ENCODE data around the gene MYL5. TPM values are rescaled to one million over a fixed set of nuclear protein-coding genes. Genes with fewer than 3 reads are reported as not detected.

MYL5 gene
- total RNA-seq, 2 experiments from 2014 or later, result 14.7 to 17.8 TPM

- H3K27me3 Mint-ChIP-seq, result peaks cover 5% of the 10 kb centered on the region
- intact Hi-C loops (cut with micrococcal nuclease), result no loop called here
- H3K27ac Mint-ChIP-seq, result no peak overlapping the region
- H3K4me3 Mint-ChIP-seq, result no peak overlapping the region
- no peak for TF ChIP-seq CTCF (IDR thresholded peaks at IDR 0.05)
- H3K9me3 Mint-ChIP-seq, result peaks cover 5% of the 10 kb centered on the region
- H3K4me1 Mint-ChIP-seq (ENCODE audit: low read depth), result no peaks in the 10 kb centered on the region
- DNase-seq, result no peak
- ChIA-PET POLR2A (no interaction called here), CTCF (no interaction called here)
- H3K36me3 Mint-ChIP-seq (ENCODE audit: low read depth), result no peaks in the 10 kb centered on the region
- no peak for ATAC-seq
These were observed 46.8 kb upstream of the MYL5 start for GRCh38 chr4:627347-628125.

GRCh38 chr4:628311-628741 lies 46.0 kb upstream of the MYL5 start:
- H3K27ac Mint-ChIP-seq, result no peak overlapping the region
- intact Hi-C loops (cut with micrococcal nuclease), result no loop called here
- DNase-seq (no peak), ATAC-seq (no peak)
- no peaks in the 10 kb centered on the region for H3K4me1 Mint-ChIP-seq (ENCODE audit: low read depth)
- peaks cover 5% of the 10 kb centered on the region for H3K27me3 Mint-ChIP-seq
- H3K36me3 Mint-ChIP-seq (ENCODE audit: low read depth), result no peaks in the 10 kb centered on the region
- H3K9me3 Mint-ChIP-seq, result peaks cover 5% of the 10 kb centered on the region
- no peak for TF ChIP-seq CTCF (IDR thresholded peaks at IDR 0.05)
- H3K4me3 Mint-ChIP-seq, result no peak overlapping the region
- CTCF ChIA-PET, result no interaction called here
- POLR2A ChIA-PET, result no interaction called here

- no peaks in the 10 kb centered on the region for H3K36me3 Mint-ChIP-seq (ENCODE audit: low read depth)
- no peak overlapping the region for H3K4me3 Mint-ChIP-seq
- H3K4me1 Mint-ChIP-seq (ENCODE audit: low read depth), result no peaks in the 10 kb centered on the region
- no peak for TF ChIP-seq CTCF (IDR thresholded peaks at IDR 0.05)
- intact Hi-C loops (cut with micrococcal nuclease), result no loop called here
- no peak overlapping the region for H3K27ac Mint-ChIP-seq
- POLR2A ChIA-PET, result no interaction called here
- peaks cover 5% of the 10 kb centered on the region for H3K9me3 Mint-ChIP-seq
- no peak for DNase-seq
- H3K27me3 Mint-ChIP-seq, result peaks cover 5% of the 10 kb centered on the region
- CTCF ChIA-PET, result no interaction called here
- ATAC-seq, result no peak
These were observed 45.3 kb upstream of the MYL5 start for GRCh38 chr4:628821-629635.

GRCh38 chr4:629636-629914 lies 44.8 kb upstream of the MYL5 start:
- Mint-ChIP-seq H3K4me3 (no peak overlapping the region), H3K27me3 (peaks cover 1% of the 10 kb centered on the region), H3K27ac (no peak overlapping the region), H3K9me3 (peaks cover 5% of the 10 kb centered on the region), H3K36me3 (ENCODE audit: low read depth) (no peaks in the 10 kb centered on the region), H3K4me1 (ENCODE audit: low read depth) (no peaks in the 10 kb centered on the region)
- intact Hi-C loops (cut with micrococcal nuclease), result no loop called here
- ChIA-PET CTCF (no interaction called here), POLR2A (no interaction called here)
- ATAC-seq (no peak), DNase-seq (no peak)
- TF ChIP-seq CTCF (IDR thresholded peaks at IDR 0.05), result no peak

GRCh38 chr4:629915-630641 lies 44.3 kb upstream of the MYL5 start:
- intact Hi-C loops (cut with micrococcal nuclease), result no loop called here
- CTCF ChIA-PET, result no interaction called here
- ATAC-seq (no peak), DNase-seq (no peak)
- POLR2A ChIA-PET, result no interaction called here
- Mint-ChIP-seq H3K27me3 (no peaks in the 10 kb centered on the region), H3K4me3 (no peak overlapping the region), H3K27ac (no peak overlapping the region), H3K4me1 (ENCODE audit: low read depth) (no peaks in the 10 kb centered on the region), H3K9me3 (peaks cover 5% of the 10 kb centered on the region), H3K36me3 (ENCODE audit: low read depth) (no peaks in the 10 kb centered on the region)
- no peak for TF ChIP-seq CTCF (IDR thresholded peaks at IDR 0.05)

All from activated CD8-positive, alpha-beta T cell treated with anti-CD3 and anti-CD28 coated beads for 36 hours (primary cell).